ENCODE measurements around the gene CIT.

CIT gene

DNA sequence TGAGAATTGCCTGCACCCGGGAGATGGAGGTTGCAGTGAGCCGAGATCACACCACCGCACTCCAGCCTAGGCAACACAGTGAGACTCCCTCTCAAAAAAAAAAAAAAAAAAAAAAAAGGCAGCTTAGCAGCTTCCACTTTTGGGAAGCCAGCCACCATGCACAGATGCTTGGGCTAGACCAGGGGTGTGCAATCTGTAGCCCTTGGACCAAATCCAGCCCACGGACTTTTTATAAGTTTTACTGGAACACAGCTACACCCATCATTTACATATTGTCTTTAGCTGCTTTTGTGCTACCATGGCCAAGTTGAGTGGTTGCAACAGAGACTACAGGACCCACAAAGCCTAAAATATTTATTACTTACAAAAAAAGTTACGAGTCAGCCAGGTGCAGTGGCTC, 6.7 kb downstream of the CIT start:
- TF ChIP-seq GATA3 (IDR thresholded peaks at IDR 0.05; ENCODE audit: low read depth, low read length) (no peak), GATA2 (IDR thresholded peaks at IDR 0.05; ENCODE audit: low read depth, low read length) (no peak)

DNA sequence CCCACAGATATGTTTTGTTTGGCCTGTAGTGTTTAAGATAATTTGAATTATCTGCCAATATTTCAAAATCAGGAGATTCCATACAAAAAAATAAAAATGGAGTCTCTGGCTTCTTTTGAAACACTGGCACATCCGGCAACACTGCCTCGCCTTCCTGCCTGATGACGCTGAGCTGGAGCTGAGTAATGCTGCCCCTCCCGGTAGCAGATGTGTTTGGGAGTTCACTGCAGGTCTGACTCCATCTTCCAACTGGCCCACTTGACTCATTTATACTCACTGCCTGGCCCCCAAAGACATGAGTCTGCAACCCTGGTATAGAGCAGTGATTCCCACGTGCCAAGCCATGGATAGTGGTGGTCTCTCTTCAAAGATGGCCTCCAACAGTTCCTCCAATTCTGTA, 7.4 kb downstream of the CIT start:
- TF ChIP-seq GATA2 (IDR thresholded peaks at IDR 0.05; ENCODE audit: low read depth, low read length), result no peak
- TF ChIP-seq GATA3 (IDR thresholded peaks at IDR 0.05; ENCODE audit: low read depth, low read length), result no peak

DNA sequence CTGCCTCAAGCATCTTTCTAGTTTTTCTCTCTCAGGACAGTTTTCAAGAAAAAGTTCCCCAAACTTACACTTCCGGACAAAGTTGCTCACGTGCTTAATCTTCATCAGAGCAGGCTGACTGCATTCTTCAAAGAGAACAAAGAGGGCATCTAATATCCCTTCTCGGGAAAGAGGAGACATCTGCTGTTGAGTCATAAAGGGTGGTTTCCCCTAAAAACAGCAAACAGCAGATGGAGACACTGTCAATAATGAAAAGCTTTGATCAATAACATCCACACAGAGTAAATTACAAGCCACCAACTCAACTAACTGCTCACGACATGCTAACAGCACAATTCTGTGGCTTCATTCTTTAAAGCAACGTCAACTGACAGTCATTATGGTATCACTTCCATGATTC, 8.1 kb downstream of the CIT start:
- TF ChIP-seq GATA3 (IDR thresholded peaks at IDR 0.05; ENCODE audit: low read depth, low read length) (no peak), GATA2 (IDR thresholded peaks at IDR 0.05; ENCODE audit: low read depth, low read length) (no peak)

DNA sequence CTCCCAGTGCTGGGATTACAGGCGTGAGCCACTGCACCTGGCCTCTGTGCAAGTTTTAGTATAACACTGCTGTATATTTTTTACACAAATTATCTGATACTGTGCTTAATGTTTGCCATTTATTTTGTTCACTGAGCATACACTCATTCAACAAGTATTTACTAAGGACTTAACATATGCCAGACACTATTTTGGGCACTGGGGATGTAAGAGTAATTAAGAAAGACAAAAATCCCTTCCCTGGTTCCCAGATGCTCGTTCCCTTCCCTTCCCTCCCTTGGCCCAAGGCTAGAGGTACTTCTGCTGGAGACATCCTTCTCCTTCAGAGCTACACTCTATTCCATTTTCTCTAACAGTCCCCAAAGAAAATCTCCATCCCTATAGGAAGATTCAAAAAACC, 12.5 kb downstream of the CIT start:
- TF ChIP-seq GATA2 (IDR thresholded peaks at IDR 0.05; ENCODE audit: low read depth, low read length) (no peak), GATA3 (IDR thresholded peaks at IDR 0.05; ENCODE audit: low read depth, low read length) (no peak)

- TF ChIP-seq GATA2 (IDR thresholded peaks at IDR 0.05; ENCODE audit: low read depth, low read length) (no peak), GATA3 (IDR thresholded peaks at IDR 0.05; ENCODE audit: low read depth, low read length) (no peak)
Measured at GRCh38 chr12:119859241-119859640, 17.9 kb downstream of the CIT start.

GRCh38 chr12:119857041-119857591, 20.0 kb downstream of the CIT start:
- TF ChIP-seq GATA3 (IDR thresholded peaks at IDR 0.05; ENCODE audit: low read depth, low read length) (no peak), GATA2 (IDR thresholded peaks at IDR 0.05; ENCODE audit: low read depth, low read length) (no peak)

DNA sequence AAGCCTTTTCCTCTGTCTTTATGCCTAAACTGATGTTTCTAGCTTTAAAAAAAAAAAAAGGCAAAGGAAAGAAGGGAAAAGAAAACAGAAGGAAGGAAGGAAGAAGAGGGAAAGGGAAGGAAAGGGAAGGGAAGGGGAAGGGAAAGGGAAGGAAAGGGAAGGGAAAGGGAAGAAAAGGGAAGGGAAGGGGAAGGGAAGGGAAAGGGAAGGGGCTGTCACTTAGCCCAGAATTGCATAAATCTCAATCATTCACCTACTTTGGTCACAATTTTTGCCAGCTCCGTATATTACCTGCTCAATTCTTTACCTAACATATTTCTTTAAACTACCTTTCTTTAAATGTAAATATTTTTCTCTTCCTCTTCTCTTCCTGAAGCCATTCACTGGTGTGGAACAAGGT, 26.8 kb downstream of the CIT start:
- no peak for TF ChIP-seq GATA3 (IDR thresholded peaks at IDR 0.05; ENCODE audit: low read depth, low read length)
- no peak for TF ChIP-seq GATA2 (IDR thresholded peaks at IDR 0.05; ENCODE audit: low read depth, low read length)

DNA sequence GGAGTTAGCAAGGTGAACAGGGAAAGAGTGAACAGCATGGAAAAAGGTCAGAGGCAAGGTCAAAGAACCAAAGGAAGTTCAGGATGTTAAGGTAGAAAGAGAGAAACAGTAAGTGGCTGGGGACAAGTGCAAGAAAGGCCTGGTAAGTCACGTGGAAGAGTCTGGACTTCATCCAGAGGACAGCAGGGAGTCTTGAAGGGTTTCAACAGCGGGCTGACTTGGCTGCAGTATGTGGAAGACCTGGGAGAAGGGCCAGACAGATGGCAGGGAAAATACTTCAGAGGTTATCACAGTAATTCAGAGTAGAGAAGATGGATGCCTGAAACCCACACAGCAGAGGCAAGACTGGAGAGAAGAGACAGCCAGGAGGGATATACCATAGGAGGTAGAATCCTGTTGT, 34.0 kb downstream of the CIT start:
- TF ChIP-seq GATA3 (IDR thresholded peaks at IDR 0.05; ENCODE audit: low read depth, low read length) (no peak), GATA2 (IDR thresholded peaks at IDR 0.05; ENCODE audit: low read depth, low read length) (no peak)

- TF ChIP-seq GATA3 (IDR thresholded peaks at IDR 0.05; ENCODE audit: low read depth, low read length) (no peak), GATA2 (IDR thresholded peaks at IDR 0.05; ENCODE audit: low read depth, low read length) (no peak)
Measured at GRCh38 chr12:119842380-119842779, 34.7 kb downstream of the CIT start.

DNA sequence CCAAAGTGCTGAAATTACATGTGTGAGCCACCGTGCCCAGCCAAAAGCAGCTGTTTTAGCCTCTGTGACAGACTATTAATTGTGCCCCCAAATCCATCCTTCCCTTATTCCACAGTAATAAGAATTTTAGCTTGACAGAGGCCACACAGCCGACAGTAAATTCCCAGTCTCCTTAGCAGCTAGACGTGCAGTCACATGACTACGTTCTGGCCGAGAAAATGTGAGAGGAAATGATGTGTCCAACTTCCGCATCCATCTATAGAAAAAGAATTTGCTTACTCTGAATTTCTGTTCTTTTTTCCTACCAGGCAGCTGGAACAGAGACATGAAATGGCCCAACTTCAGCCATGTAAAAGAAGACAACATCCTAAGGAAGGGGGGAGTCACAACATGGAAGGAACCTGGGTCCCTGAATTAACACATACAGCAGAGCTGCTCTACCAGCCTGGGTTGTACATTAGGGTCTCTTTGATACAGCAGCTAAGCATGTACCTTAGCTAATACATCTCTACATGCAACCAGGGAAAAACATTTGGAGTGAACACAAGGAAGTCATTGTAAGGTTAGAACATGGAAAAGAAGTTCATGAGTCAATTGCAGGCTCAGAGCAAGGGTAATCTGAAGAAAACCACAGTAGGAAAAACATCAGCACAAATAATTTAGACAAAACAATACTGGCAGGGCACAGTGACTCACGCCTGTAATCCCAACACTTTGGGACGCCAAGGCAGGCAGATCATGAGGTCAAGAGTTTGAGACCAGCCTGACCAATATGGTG, 35.5 kb downstream of the CIT start:
- TF ChIP-seq GATA2 (IDR thresholded peaks at IDR 0.05; ENCODE audit: low read depth, low read length) (no peak), GATA3 (IDR thresholded peaks at IDR 0.05; ENCODE audit: low read depth, low read length) (no peak)

- TF ChIP-seq GATA2 (IDR thresholded peaks at IDR 0.05; ENCODE audit: low read depth, low read length) (no peak), GATA3 (IDR thresholded peaks at IDR 0.05; ENCODE audit: low read depth, low read length) (no peak)
Measured at GRCh38 chr12:119840582-119840981, 36.5 kb downstream of the CIT start.

GRCh38 chr12:119840168-119840567, 37.0 kb downstream of the CIT start:
- TF ChIP-seq GATA3 (IDR thresholded peaks at IDR 0.05; ENCODE audit: low read depth, low read length), result no peak
- TF ChIP-seq GATA2 (IDR thresholded peaks at IDR 0.05; ENCODE audit: low read depth, low read length), result no peak

DNA sequence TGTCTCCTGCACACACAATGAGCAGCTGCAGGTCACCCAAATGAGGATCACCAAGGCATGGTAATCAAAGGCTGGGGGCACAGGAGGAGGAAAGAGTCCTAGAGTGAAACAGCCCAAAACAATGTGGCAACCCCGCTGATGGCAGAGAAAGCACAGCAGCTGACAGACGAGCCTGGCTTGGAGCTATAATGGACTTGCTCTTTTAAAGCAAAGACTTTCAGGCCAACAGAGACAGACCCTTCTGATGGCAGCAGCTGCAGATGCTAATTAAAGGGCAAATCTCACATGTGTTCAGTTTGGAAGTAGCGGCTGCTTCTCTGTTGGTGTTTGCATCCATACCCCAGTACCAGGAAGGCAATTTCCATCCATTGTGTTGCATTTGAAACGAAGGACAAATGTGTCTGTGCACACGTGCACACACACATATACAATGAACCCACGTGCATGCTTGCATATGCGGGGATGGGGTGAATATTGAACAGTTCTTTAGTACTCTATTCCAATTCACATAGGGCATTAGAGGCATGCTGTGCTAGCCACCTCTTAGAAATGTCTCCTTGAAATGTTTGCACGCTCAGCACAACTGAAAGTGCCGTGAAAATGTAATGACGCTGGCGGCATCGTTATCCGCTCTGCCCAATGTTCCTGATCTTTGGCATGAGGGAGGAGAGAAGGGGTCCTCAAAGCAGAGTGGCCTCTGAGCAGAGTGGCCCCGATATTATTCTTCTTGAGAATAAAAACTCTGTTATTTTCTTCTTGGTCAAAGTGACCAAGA, 38.1 kb downstream of the CIT start:
- TF ChIP-seq GATA2 (IDR thresholded peaks at IDR 0.05; ENCODE audit: low read depth, low read length) (no peak), GATA3 (IDR thresholded peaks at IDR 0.05; ENCODE audit: low read depth, low read length) (no peak)

GRCh38 chr12:119836781-119837180, 40.3 kb downstream of the CIT start:
- TF ChIP-seq GATA2 (IDR thresholded peaks at IDR 0.05; ENCODE audit: low read depth, low read length), result no peak
- no peak for TF ChIP-seq GATA3 (IDR thresholded peaks at IDR 0.05; ENCODE audit: low read depth, low read length)

DNA sequence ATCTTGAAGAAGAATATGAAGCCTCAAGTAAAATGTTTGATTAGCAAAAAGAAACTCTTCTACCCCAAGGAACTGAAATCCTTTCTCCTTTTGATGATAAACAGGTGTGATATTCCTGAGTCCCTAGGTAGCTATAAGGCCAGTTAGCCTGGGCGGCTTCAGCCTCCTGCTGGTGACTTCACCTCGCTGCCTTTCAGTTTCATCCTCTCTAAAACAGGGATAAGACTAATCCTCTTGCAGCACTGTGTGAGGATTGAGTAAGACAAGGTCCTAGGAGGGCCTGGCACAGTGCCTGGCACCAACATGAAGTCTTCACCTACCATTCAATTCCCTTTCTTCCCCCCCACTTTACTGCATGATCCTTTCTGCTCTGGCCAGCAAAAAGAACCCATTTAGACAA, 42.1 kb downstream of the CIT start:
- TF ChIP-seq GATA3 (IDR thresholded peaks at IDR 0.05; ENCODE audit: low read depth, low read length) (no peak), GATA2 (IDR thresholded peaks at IDR 0.05; ENCODE audit: low read depth, low read length) (no peak)

All from SH-SY5Y (cell line).